H1 (cell line): ENCODE results near the gene GSTO2.

Experiments used
- ATF3 ChIP-seq: IDR thresholded peaks from 2 replicates; pipeline ENCODE4 v1.6.1; 2011; ENCODE audit warnings: low read depth, mild to moderate bottlenecking, low read length; ENCODE audit not compliant: insufficient read depth
- CHD1 ChIP-seq: IDR thresholded peaks from 2 replicates; pipeline ENCODE4 v1.6.1; 2012; ENCODE audit warnings: low read depth, low read length, improper control_type of control experiment
- CREB1 ChIP-seq: IDR thresholded peaks from 2 replicates; pipeline ENCODE4 v1.6.1; 2012; ENCODE audit warnings: inconsistent platforms
- CTCF ChIP-seq, 3 experiments: IDR thresholded peaks; 1 replicate in 2 of 3; 2 replicates in 1 of 3; pipeline versions ENCODE4 v1.5.1 to v1.6.1; 2011; ENCODE audit warnings: low read length in 3 of 3, mild to moderate bottlenecking in 3 of 3, inconsistent platforms in 2 of 3, low read depth in 1 of 3, moderate library complexity in 1 of 3; ENCODE audit not compliant: insufficient read depth in 1 of 3; ENCODE audit errors: control extremely low read depth in 1 of 3
- EZH2 ChIP-seq: fragments of 200-600 bp; sonication (generic); IDR thresholded peaks from 2 replicates; pipeline ENCODE4 v1.7.1; 2012; ENCODE audit warnings: low read depth, mild to moderate bottlenecking, moderate library complexity, low read length, inconsistent platforms; ENCODE audit not compliant: severe bottlenecking
- POLR2AphosphoS5 ChIP-seq: IDR thresholded peaks from 2 replicates; pipeline ENCODE4 v1.6.1; 2011; ENCODE audit warnings: low read depth, low read length
- SRF ChIP-seq: IDR thresholded peaks from 2 replicates; pipeline ENCODE4 v1.6.1; 2011; ENCODE audit warnings: mild to moderate bottlenecking, low read depth, low read length, moderate library complexity

- TF ChIP-seq POLR2AphosphoS5 = no peak
- TF ChIP-seq CTCF (IDR thresholded peaks at IDR 0.05; ENCODE audit: control extremely low read depth in 1 of 3, insufficient read depth in 1 of 3, low read depth in 1 of 3, low read length in 3 of 3) = no peak
- no peak for TF ChIP-seq EZH2
- TF ChIP-seq CHD1 = no peak
- TF ChIP-seq ATF3 = no peak
- TF ChIP-seq CREB1 = no peak
- no peak for TF ChIP-seq SRF
Measured at GRCh38 chr10:104273899-104274575, 5.1 kb downstream of the GSTO2 start.
